Measurements from ENCODE around the gene SORBS2. TPM values are rescaled to one million over a fixed set of nuclear protein-coding genes. Genes with fewer than 3 reads are reported as not detected.

The SORBS2 gene
- total and polyA plus RNA-seq, 8 donors = 9.0 to 908 (median 66.4) TPM

DNA sequence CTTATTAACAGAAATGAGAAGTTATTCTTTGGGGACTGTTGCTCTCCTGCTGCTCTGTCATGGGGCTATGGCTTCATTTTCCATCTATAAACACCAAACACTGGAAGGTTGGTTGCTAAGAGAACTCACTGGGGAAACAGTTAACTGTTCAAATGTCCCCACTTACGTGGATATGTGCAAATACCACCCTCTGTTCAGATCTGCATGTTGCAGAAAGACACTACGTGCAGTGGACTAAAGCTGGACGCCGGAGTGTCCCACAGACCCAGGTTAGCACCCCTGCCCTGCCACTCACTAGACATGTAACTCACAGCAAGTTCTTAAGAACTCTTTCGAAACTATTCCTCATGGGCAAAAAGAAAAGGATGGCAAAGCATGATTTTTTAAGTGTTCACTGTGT, 62.1 kb downstream of the SORBS2 start:
- H3K4me3 ChIP-seq = no peak overlapping the region
- H3K36me3 ChIP-seq = peaks cover 0 to 4% (median 0%) of the 10 kb centered on the region in 4 donors

DNA sequence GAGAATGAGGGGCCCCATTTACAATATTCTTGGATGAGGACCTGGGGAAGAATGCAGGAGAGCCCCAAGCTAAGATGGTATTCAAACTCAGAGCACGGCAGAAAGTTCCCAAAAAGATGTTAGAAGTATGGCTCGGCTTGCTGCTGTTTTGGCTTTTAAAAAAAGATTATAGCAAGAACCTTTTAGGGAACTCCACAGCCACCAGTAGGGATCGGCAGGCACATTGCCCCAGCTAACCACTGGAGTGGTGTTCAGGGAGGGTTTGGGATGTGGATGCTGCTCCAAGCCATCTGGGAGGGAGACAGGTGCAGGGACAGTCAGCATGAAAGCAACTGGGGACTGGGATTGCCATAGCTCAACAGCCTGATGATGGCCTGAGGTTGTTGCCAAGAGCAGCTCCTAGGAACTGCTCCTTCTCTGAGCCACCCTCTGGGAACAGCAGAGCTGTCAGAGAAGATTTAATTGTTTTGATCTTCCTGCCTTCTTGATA, 63.0 kb downstream of the SORBS2 start:
- TF ChIP-seq, protein P1, sequence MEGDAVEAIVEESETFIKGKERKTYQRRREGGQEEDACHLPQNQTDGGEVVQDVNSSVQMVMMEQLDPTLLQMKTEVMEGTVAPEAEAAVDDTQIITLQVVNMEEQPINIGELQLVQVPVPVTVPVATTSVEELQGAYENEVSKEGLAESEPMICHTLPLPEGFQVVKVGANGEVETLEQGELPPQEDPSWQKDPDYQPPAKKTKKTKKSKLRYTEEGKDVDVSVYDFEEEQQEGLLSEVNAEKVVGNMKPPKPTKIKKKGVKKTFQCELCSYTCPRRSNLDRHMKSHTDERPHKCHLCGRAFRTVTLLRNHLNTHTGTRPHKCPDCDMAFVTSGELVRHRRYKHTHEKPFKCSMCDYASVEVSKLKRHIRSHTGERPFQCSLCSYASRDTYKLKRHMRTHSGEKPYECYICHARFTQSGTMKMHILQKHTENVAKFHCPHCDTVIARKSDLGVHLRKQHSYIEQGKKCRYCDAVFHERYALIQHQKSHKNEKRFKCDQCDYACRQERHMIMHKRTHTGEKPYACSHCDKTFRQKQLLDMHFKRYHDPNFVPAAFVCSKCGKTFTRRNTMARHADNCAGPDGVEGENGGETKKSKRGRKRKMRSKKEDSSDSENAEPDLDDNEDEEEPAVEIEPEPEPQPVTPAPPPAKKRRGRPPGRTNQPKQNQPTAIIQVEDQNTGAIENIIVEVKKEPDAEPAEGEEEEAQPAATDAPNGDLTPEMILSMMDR (IDR thresholded peaks at IDR 0.05) = no peak
- TF ChIP-seq POLR2AphosphoS5 (IDR thresholded peaks at IDR 0.05) (no peak), POLR2A (IDR thresholded peaks at IDR 0.05) (no peak), EP300 (IDR thresholded peaks at IDR 0.05) (no peak)
- H3K4me3 ChIP-seq = no peak overlapping the region
- H3K9me3 ChIP-seq = no peaks in the 10 kb centered on the region
- H3K27me3 ChIP-seq = no peaks in the 10 kb centered on the region
- H3K27ac ChIP-seq = no peak overlapping the region
- intact Hi-C loops (cut with DNase I; ENCODE audit: low total_unique reads) = no loop called here
- WGBS, 5 donors = 79 to 94% (median 93%) methylated on average over 3 of the region's 3 CpGs
- peaks cover 0 to 4% (median 0%) of the 10 kb centered on the region in 4 donors for H3K36me3 ChIP-seq
- peaks cover 0 to 31% (median 6%) of the 10 kb centered on the region in 4 donors for H3K4me1 ChIP-seq
- no peak for DNase-seq

More for the DNA sequence above, 62.1 kb downstream of the SORBS2 start:
- no peak overlapping the region for H3K27ac ChIP-seq
- H3K4me1 ChIP-seq = peaks cover 0 to 33% (median 8%) of the 10 kb centered on the region in 4 donors
- TF ChIP-seq, protein P1 (IDR thresholded peaks at IDR 0.05) = no peak
- TF ChIP-seq POLR2A (IDR thresholded peaks at IDR 0.05) (no peak), POLR2AphosphoS5 (IDR thresholded peaks at IDR 0.05) (no peak)
- intact Hi-C loops (cut with DNase I; ENCODE audit: low total_unique reads) = no loop called here
- H3K9me3 ChIP-seq = no peaks in the 10 kb centered on the region
- no peak for DNase-seq
- no peaks in the 10 kb centered on the region for H3K27me3 ChIP-seq
- 81 to 88% (median 84%) methylated on average over 5 of the region's 5 CpGs for WGBS, 5 donors

DNA sequence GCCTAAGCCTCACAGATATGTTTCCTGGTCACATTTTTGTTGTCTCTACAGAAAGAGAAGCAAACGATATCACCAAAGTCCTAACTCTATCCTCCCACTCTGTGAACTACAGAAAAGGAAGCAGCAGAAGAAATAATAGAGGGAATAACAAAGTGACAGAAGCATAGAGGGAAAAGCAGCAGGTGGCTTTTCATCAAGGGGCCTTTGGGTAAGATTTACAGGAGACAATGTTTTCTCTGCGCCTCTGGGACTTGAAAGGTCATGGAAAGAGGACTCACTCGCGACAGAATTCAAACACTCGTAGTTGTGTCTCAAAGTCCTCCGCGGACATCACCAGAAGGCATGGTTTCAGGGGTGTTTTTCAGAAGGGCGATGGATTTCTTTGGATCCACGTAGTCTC, 66.1 kb downstream of the SORBS2 start:
- intact Hi-C loops (cut with DNase I; ENCODE audit: low total_unique reads) = no loop called here

DNA sequence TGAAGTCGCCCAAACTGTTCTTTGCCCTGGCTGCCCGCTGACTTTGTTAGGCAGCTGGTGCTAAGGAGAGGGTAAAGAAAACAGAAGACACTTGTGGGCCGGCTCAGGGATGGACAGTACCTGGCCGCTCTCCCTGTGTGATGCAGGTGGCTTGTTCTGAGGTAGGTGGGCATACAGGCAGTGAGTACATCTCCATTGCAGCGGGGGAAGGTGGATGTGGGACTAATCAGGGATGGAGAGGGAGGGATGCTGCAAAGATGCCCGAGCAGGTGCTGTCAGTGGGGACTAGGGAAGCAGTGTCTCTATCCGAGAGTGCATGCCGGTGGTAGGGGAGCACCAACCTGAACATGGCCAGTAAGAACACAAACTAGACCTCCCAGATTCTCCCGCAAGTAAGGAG, 67.0 kb downstream of the SORBS2 start:
- H3K27me3 ChIP-seq = no peaks in the 10 kb centered on the region
- TF ChIP-seq POLR2A (IDR thresholded peaks at IDR 0.05) (no peak), POLR2AphosphoS5 (IDR thresholded peaks at IDR 0.05) (no peak), EP300 (IDR thresholded peaks at IDR 0.05) (no peak)
- TF ChIP-seq, protein P1 (IDR thresholded peaks at IDR 0.05) = no peak
- WGBS, 5 donors = 91 to 95% (median 93%) methylated on average over 9 of the region's 9 CpGs
- no peak overlapping the region for H3K27ac ChIP-seq
- peaks cover 0 to 4% (median 0%) of the 10 kb centered on the region in 4 donors for H3K36me3 ChIP-seq
- peaks cover 0 to 47% (median 23%) of the 10 kb centered on the region in 4 donors for H3K4me1 ChIP-seq
- no peak overlapping the region for H3K4me3 ChIP-seq
- intact Hi-C loops (cut with DNase I; ENCODE audit: low total_unique reads) = no loop called here
- no peak for DNase-seq
- H3K9me3 ChIP-seq = no peaks in the 10 kb centered on the region

More for the DNA sequence above, 66.1 kb downstream of the SORBS2 start:
- no peaks in the 10 kb centered on the region for H3K27me3 ChIP-seq
- H3K27ac ChIP-seq = no peak overlapping the region
- H3K36me3 ChIP-seq = peaks cover 0 to 4% (median 0%) of the 10 kb centered on the region in 4 donors
- TF ChIP-seq POLR2AphosphoS5 (IDR thresholded peaks at IDR 0.05) (no peak), EP300 (IDR thresholded peaks at IDR 0.05) (no peak), POLR2A (IDR thresholded peaks at IDR 0.05) (no peak)
- TF ChIP-seq, protein P1 (IDR thresholded peaks at IDR 0.05) = no peak
- WGBS, 5 donors = 82 to 96% (median 89%) methylated on average over 9 of the region's 9 CpGs
- H3K4me1 ChIP-seq = peaks cover 0 to 46% (median 19%) of the 10 kb centered on the region in 4 donors
- no peak for DNase-seq
- H3K9me3 ChIP-seq = no peaks in the 10 kb centered on the region
- H3K4me3 ChIP-seq = no peak overlapping the region
